HG02610 (cell line): ENCODE measurements around the gene MAML1.

ENCODE experiments used
- ATAC-seq: cut with Tn5 transposase; IDR thresholded peaks from one replicate; pipeline ENCODE4 v1.9.1; 2021; ENCODE audit warnings: mild to moderate bottlenecking, moderate library complexity; ENCODE audit not compliant: unreplicated experiment

The MAML1 gene

GRCh38 chr5:179819296-179820126, 86.9 kb downstream of the MAML1 start:
- ATAC-seq = no peak

GRCh38 chr5:179820127-179820482, 87.5 kb downstream of the MAML1 start:
- ATAC-seq = no peak

GRCh38 chr5:179820483-179821297, 88.1 kb downstream of the MAML1 start, which contains the start of gene SQSTM1:
SQSTM1 (plus strand) TSS chr5:179820905; CDS start chr5:179820937, 32 bp downstream.
- ATAC-seq = peak; percentile 35

GRCh38 chr5:179821298-179822058, 88.9 kb downstream of the MAML1 start:
- ATAC-seq = peak; percentile 40

DNA sequence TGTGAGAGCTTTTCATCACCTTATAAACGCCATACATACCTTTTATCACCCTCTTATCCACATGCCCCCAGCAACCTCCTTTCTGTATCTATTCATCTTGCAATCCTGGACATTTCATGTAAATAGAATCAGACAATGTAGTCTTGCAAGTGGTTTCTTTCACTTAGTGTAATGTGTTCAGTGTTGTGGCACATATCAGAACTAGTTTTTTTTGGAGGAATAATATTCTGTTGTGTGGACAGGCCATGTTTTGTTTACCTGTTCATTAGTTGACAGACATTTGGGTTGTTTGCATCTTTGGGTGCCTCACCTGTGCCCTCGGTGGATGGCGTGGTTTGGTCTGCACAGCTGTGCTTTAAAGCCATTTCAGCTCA, 89.4 kb downstream of the MAML1 start:
- ATAC-seq = no peak

- no peak for ATAC-seq
These were observed 89.9 kb downstream of the MAML1 start for GRCh38 chr5:179822444-179822990.

GRCh38 chr5:179823937-179824744, 91.5 kb downstream of the MAML1 start:
- no peak for ATAC-seq

- no peak for ATAC-seq
These were observed 92.1 kb downstream of the MAML1 start for GRCh38 chr5:179824745-179825112.

GRCh38 chr5:179825655-179826182, 93.1 kb downstream of the MAML1 start:
- no peak for ATAC-seq
